Measurements from ENCODE around the gene MYCBP2.
A peak's percentile ranks its signal among the peaks of the same experiment; 100 is the strongest.

The MYCBP2 gene

DNA sequence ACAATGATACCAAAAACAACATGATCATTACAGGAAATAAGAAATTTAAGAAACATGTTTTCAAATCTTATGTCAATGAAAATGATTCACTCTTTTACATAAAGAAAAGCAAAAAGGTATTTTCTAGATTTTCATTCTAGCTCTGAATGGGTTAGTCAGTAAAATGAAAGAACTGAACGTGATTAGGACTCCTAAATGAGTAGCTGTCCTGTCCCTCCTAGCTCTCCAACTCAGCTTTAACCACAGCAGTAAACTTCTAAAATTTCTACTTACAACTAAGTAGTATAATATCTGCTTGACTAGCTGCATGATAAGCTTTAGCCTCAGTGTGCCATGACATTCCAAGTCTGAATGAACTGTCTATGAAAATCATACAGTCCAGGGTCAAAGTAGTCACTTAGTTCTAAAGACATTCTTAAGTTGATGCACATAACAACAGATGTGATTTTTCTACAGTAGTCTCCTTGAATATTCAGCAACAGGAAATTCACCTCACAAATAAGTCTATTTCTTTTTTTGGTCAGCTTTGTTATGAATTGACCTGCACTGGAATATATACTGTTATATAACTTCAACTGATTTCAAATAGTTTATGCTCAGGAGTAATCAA, 136.4 kb downstream of the MYCBP2 start:
- no peak for DNase-seq

DNA sequence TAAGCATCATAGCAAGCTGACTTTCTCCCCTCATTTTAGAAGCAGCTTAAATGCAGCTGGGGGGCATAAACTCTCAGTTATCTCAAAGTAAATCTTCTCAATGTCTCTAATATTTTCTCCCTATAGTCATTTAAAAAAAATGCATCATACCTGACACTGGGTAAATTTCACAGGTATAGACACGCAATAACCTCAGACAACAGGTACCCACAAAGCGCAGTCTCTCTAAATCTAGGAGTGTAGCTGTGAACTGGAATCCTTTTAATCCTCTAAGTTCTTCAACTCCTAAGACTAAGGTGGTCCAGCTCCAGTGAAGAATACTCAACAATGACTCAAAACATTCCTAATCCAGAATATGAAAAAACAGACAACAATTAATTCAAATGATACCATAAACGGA, 141.2 kb downstream of the MYCBP2 start:
- no peak for DNase-seq

DNA sequence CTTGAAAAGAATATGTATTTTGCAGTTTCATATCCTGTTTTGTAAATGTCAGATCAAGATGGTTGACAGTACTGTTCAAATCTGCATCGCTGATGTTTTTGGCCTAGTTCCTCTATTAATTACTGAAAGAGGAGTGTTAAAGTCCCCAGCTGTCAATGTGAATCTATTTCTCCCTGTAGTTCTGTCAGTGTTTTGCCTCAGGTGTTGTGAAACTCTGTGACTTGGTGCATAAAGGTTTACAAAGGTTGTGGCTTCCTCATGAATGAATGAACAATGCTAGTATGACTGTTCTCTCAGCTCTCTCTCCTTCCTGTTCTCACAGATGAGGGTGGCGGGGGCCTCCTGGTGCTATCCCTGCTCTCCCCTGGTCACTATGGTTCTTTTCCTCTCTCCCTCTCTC, 142.4 kb downstream of the MYCBP2 start:
- DNase-seq = peak; percentile 38 to 52

DNA sequence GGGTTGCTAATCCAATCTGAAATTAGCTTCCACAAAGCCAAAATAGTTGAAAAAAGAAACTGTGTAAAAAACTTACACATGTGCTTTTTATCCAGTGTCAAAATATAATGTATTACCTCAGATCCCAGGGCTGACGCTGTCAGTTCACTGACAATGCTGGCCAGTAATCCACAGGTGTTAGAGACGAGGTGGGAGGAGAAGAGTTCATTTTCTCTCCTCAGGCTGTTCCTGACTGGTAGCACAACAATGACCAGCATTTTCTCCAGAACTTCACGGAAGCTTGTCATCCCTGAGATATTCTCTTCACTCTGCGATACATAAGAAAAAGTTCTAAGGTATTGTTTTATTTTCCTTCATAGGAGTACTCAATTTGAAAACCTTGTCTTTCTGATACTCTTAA, 146.9 kb downstream of the MYCBP2 start:
- no peak for DNase-seq

DNA sequence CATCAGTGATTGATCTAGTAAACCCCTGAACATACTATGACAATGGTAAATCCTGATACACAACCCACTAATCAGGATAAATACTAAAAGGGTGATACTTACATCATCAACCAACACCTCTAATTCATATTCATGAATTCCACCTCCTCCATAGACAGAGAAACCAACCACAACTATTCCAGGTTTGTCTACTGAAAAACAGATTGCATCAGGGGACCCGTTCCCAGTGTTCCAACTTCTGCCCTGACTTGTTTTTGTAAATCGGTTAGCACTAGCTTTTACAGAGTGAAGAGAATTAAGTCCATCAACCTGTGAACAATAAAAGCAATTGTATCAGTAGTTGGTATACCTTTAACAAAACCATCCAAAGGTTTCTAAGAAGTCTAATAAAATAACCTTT, 149.2 kb downstream of the MYCBP2 start:
- DNase-seq = no peak

DNA sequence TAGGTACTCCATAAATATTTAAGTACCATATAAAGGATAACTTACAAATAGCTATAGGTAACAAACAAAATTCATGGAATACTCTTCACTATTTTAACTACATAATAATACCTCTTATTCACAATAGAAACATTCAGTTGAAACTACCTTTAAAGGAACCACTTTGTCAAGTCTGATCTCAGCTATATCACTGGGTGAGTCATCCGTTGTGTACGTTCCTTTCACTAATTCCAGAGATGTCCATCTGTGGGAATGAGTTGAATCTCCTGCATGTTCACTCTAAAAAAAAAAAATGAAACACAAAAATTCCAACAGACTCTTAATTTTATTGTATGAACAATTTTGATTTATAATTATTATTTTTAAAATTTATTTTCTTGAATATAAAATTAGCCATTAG, 150.5 kb downstream of the MYCBP2 start:
- no peak for DNase-seq

DNA sequence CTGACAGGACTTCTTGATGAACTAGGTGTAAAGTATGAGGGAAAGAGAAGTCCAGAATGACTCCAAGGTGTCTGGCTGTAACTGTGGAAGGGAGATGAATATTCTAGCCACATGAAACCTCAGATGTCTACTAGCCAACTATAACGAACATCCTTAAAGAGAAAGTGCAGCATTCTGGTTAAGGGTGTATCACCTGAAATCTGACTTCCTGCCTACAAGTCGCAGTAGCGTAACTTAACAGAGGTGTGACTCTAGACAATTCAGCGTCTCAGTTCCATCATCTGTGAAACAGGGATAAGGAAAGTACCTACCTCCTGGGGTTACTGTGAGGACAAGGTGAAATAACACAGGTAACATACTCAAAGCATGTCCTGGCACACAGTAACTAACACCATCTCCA, 154.2 kb downstream of the MYCBP2 start:
- DNase-seq = no peak

DNA sequence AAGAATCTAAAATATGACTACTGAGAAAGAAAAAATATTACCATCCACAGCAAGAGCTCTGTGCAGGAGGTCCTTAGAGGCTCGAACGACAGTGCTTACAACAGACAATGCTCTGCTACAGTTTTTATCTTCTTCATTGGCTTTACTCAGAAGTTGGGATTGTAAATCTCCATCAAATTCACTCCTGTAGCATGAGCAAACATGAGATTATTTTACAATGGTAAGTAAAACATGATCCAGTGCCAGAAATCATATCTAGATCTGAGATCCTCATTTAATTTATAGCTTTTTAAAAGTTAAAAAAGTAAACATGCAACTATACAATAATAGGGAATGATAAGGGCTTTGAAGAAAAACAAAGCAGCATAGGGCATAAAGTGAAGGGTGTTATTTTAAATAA, 155.4 kb downstream of the MYCBP2 start:
- DNase-seq = no peak

DNA sequence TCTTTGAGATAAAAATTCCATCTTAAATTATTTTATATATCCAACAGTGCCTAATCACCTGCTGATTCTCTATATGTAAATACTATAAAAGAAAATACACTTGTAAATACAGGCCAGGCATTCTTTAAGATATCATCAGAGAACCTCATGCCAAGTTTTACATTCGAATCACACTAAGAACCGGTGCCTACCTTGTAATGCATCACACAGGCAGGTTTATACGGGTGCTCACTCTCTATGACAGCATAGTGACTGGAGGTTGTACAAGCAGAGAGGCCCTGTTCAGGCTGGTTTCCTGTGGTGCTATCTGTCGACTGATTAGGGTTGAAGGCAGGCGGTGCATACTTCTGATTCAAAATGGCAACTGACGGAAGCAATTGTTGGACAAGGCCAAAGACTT, 158.7 kb downstream of the MYCBP2 start:
- DNase-seq = no peak

DNA sequence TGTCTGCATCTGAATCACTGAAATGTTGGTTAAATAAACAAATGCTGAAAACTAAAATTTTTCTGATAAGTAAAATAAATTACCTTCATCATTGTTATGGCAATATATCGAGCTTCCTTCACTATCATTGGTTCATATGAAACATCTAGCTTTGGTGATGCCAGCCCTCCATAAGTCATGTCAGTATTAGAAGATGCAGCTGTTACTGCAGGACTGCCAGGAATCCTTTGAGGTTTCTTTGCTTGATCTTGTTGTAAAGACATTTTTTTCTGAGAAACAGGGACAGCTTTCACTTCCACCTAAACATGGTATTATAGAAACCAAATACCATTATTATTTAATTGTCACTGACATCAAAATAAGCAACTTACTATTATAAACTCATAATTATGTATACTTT, 176.2 kb downstream of the MYCBP2 start:
- no peak for DNase-seq

DNA sequence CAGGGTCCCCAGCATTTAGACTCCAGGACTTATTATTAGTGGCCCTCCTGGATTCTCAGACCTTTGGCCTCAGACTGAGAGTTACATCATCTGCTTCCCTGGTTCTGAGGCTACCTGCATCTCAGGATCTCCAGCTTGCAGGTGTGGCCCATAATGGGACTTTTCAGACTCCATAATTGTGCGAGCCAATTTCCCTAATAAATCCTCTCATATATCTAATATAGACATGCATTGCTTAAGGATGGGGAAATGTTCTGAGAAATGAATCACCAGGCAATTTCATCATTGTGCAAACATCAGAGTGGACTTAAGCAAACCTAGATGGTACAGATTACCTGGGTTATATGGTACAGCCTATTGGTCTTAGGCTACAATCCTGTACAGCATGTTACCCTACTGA, 183.5 kb downstream of the MYCBP2 start:
- DNase-seq = no peak

DNA sequence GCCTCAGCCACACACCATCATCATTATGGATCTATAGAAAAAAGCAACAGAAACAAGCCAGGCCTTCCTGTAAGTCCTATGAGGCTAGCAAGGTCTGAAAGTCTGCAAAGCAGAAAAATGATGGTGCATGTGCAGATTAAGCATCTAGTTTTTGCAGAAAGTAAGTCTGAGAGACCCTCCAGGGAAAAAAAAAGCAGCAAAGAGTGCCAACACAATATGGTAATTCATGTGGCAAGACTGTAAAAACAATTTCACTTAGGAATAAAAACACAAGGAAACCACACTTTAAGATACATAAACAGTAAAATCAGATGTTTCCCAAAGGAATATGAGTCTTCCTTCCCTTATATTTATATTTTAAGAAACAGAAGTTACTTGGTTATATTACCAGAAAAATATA, 187.6 kb downstream of the MYCBP2 start:
- no peak for DNase-seq

DNA sequence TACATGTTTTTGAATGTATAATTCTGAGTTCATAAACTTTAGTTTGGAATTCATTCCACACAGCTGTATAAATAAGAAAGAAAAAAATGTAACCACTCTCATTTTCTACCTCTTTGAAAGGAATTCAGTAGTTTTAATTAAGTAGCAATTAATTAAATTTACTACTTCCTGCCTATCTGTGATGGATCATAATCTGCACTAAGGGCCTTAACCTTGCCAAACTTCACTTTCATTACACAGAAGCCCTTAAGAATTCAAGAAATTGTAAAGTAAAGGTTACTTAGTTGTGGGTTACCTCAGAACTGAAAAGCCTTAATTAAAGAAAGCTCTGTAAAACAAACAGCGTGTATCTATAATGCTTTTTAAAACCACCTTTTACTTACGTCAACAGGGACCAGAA, 188.1 kb downstream of the MYCBP2 start:
- no peak for DNase-seq

DNA sequence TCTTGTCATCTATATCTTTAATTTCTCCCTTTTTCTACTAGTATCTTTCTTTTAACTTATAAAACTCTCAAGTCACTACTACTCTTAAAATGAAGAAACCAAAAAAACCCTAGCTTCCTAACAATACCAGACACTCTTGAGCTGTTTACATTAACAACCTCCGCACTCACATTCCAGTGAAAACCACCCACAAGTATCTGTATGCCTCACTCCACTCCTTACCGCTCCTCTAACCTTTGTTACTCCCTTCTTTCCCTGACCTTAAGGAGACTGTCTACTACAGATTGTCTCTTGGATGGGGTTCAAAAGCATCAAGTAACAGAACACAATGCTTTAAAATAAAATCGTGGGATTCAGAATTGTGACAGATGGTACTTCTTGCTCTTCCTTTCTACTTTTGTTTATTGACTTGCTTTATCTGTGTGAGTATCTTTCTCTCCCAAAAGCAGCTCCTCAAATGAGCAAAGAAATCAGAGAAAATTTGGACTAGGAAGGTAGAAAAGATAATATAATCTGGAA, 189.9 kb downstream of the MYCBP2 start:
- DNase-seq = no peak

DNA sequence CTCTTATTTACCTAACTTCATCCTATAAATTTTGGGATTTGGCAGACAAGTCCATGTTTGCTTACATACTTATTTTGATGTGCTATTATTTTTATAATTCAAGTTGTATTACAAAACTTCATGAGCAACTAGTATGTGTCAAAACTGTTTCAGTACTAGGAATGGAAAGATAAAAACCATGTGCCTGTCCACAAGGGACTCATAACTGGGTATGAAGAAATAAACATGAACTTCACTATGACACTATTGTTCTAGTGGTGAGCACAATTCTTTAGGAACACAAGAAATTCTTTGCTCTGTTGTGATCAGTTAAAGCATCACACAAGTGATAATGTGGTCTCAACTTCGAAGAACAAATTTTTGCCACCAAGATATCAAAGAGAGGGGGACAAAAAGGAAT, 202.5 kb downstream of the MYCBP2 start:
- DNase-seq = no peak

DNA sequence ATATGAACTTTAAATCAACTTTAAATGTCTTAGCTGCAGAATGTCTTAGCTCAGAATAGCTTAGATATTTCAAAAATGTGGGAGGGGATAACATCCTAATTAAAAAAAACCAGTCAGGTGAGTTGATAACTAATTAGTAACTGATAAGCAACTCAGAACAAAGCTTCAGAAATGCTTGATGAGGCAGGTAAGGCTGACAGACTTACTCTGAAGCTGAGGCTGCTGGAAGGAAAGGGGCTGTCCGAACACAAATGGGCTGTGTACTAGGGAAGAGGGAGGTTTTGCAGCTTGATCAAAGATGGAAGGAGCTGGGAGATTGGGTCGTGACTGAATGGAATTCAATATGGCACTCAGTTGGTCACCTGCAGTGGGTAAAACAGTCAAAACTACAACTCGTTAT, 208.8 kb downstream of the MYCBP2 start:
- DNase-seq = no peak

DNA sequence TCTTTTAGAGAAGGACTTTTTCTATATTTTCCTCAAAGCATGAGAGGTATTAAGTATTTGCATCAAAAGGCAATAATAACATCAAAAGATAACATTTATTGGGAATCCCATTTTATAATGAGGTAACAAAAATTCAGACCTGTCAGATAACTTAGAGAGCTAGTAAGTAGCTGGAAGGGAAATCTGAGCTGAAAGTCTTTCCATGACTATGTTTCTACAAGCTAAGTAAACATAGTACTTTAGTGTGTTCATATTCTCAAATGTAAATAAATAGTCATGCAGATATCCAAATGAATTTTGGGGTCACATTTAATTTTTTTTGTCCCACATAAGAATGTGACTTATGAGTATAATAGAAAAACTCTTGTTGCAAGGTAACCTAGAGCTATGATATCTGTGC, 212.6 kb downstream of the MYCBP2 start:
- DNase-seq = no peak

DNA sequence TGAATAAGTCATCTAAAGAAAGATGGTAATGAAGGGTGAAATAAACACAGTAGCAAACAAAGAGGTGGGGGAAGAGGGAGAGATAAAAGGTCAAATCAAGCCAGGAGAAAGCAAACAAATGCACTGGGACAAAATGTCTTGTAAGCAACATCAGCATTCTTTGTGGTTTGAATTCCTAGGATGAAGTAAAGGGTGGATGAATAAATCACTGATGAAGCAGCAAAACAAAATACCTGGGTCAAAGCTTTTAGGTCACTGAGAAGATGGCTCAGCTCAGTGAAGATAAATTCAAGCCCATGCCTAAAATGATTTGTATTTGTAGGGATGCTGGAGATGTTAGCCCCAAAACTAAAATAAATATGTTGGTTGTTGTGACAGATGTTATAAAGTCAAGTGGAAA, 213.4 kb downstream of the MYCBP2 start:
- DNase-seq = no peak

DNA sequence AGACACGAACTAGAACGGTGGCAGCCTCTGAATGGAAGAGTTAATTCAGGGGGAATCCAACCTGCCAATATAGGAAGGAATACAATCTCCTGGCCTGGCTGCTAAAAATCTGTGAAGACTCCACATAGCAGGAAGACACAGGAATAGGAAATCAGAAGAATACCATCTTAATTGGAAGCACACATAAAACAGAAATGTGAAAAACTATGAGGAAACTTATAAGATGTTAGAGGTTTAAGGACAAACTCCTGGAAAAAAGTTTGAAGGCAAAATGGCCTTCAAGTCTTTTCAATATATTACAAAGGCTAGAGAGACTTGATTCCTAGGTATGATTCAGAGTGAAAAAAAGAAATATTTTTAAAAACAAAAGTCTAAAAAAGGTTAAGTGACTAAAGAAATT, 221.8 kb downstream of the MYCBP2 start:
- no peak for DNase-seq

DNA sequence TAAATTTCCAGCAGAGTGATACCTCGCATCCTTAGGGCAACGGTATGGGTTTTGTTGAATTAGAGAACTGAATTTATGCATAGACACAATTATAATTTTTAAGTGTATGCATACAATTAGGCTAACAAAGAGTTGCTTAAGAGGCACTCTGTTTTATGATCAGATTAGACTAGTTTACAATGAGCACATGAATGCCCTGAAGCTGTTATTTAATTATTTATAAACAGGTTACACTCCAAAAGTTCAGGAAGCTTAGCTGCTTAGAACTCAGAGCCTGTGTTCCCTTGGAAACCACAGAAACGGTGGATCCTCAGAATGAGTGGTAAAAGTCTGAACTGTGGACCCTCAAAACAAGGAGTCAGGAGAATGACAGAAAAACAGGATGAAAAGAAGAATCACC, 227.5 kb downstream of the MYCBP2 start:
- no peak for DNase-seq

DNA sequence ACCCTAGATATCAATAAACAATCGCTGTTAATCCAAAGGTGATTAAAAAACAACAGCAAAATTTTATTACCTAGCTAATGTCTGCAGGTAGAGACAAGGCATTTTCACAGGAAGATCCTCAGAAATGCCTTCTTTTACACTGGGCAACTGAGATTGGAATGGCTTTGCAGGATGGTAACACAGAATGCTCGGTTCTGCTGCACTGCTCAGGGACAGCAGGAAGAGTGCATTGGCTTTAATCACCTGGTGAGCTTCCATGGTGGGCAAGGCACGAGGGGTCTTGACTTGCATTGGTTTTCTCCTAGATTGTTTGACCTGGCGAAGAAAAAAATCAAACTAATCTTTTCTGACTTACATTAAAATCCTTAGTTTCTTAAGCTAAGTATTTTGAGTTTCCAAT, 231.6 kb downstream of the MYCBP2 start:
- no peak for DNase-seq

DNA sequence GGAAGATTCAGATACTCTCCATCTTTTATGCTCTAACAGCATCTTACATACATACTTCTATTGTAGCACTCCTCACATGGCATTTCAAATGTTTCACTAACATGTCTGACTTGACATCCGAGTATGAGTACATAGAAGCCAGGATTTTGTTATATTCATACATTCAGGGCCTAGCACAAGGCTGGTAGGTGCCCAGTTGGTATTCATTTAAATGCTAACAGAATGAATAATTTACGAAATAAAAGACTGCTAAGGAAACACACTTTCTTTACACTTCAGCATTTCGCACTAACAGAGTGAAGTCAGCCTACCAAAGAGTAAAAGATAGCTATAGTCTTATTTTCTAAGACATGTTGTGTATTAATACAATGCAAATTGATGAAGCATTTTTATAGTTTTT, 232.1 kb downstream of the MYCBP2 start:
- no peak for DNase-seq

DNA sequence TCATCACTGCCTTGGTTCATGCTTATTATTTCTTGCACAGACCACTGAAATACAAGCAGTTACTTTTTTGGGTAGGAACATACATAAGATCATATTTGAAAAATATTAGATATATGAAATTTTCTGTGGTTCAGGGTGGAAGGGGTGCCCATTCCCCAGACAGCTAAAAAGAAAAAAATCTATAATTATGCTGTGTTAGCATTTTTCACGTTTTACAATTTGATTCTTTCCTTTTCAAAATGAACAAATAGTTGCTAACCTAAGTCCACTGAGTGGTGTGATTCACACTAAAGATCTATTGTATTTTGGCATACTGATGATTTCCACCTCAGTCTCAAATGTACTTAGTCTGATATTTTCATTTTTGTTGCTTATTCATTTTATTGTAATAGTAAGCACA, 233.2 kb downstream of the MYCBP2 start:
- DNase-seq = no peak

DNA sequence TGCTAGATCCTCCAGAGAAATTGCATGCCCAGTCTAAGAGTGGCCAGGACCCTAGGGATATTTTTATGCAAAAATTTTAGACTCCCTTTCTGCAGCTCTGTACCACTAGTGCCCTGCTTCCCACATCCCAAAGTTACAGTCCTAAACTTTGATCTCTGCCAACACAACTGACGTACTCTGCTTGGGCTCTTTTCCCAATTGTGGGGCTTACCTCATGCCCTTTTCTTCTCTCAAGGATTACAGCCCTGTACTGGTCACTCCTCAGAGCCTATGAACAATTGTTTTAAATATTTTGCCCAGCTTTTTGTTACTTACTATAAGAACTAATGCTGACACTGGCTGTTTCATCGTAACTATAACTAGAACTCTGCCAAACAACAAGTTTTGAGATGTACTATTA, 242.1 kb downstream of the MYCBP2 start:
- no peak for DNase-seq

DNA sequence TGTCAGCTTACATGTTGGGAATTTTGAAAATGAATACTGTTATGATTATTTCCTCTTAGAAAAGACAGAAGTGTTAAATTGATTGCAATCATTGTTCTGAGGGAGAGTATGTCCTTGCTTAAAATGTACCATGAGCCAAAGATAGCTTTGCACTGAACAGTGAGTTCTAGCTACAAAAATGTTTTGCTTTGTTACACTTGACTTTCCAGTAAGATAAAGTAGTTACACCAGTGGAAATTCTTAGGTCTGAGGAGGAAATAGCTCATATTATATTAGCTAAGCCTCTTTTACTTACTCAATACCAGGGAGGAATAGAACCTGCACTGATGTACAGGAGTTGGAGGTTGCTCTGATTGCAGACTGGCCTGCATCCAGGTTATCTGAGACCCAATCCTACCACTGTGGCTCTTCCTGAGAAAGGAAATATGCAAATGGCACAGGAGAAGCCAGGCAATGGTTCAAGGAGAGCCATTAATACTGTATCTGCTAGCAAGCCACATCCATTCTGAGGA, 246.9 kb downstream of the MYCBP2 start:
- no peak for DNase-seq

DNA sequence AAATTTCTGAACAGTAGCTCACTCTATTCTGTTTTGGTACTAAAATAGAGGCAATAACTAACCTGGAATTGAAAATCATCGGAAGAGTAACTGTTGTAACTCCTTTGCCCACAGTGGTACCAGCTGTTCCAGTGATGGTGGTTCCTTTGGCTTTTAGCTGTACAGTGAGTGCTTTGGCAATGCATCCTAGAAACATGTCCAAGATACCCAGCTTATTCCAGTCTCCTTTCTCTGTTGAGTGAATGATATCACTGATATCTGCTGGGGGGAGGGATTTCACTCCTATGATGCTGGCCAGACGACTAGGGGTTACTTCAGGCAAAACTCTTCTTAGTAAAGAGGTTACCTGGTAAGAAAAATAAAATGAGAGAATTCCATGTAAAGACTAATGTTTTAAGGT, 259.4 kb downstream of the MYCBP2 start:
- no peak for DNase-seq

All from activated CD4-positive, alpha-beta T cell treated with anti-CD3 and anti-CD28 coated beads, Interleukin-2, amount 50 U/mL, for 48 hours (primary cell).